ENCODE measurements around the gene PTH1R.

Gene PTH1R

DNA sequence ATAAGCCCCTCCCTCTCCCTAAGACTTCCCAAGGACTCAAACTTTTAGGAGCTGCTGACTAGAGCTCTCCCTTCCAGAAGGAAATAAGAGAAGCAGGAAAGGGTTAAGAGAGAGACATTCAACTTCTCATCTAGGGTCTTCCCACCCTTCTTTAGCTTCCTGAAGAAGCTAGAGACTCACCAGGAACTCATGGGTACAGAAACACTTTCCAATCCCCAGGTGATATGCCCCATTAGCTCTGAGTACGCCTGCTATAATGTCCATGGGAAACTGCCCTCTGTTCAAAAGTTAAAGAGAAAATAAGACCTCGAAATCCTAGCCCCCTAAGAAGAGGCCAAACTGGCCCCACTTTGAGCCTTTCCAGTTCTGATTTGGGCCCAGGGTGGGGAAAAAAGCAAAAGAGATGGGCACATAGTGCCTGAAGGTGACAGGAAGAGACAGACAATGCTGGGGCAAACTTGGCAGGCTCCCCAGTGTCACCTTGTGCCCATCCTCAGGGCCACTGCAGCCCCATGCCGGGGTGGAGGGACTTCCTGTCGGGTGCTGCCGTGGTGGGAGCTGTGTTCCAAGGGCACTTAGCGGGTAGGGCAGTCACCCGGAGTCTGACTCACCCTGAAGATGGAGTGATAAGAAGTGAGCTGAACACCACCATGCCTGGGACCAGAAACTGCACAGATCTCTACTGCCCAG, 69.5 kb downstream of the PTH1R start:
- H3K27ac ChIP-seq = no peak overlapping the region
- TF ChIP-seq ZFX (IDR thresholded peaks at IDR 0.05; ENCODE audit: borderline replicate concordance) = no peak
- TF ChIP-seq, protein P1, sequence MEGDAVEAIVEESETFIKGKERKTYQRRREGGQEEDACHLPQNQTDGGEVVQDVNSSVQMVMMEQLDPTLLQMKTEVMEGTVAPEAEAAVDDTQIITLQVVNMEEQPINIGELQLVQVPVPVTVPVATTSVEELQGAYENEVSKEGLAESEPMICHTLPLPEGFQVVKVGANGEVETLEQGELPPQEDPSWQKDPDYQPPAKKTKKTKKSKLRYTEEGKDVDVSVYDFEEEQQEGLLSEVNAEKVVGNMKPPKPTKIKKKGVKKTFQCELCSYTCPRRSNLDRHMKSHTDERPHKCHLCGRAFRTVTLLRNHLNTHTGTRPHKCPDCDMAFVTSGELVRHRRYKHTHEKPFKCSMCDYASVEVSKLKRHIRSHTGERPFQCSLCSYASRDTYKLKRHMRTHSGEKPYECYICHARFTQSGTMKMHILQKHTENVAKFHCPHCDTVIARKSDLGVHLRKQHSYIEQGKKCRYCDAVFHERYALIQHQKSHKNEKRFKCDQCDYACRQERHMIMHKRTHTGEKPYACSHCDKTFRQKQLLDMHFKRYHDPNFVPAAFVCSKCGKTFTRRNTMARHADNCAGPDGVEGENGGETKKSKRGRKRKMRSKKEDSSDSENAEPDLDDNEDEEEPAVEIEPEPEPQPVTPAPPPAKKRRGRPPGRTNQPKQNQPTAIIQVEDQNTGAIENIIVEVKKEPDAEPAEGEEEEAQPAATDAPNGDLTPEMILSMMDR (IDR thresholded peaks at IDR 0.05) = no peak

DNA sequence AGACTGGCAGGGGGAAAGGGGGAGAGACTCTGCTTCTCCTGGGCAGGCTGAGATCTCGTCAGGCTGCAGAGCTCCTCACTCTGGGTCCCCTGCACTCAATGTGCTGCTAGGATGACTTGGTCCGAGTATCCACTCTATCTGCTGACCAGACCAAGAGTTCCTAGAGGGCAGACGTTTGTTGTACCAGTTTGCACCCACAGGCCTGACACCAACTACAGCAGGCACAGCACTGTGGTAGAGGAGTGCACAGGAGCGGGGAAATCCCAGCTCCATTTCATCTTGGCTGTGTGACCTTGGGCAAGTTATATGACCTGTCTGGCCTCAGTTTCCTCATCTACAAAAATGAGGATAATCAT, 70.0 kb downstream of the PTH1R start:
- no peak for TF ChIP-seq ZFX (IDR thresholded peaks at IDR 0.05; ENCODE audit: borderline replicate concordance)
- TF ChIP-seq, protein P1 (IDR thresholded peaks at IDR 0.05) = no peak
- H3K27ac ChIP-seq = no peak overlapping the region

DNA sequence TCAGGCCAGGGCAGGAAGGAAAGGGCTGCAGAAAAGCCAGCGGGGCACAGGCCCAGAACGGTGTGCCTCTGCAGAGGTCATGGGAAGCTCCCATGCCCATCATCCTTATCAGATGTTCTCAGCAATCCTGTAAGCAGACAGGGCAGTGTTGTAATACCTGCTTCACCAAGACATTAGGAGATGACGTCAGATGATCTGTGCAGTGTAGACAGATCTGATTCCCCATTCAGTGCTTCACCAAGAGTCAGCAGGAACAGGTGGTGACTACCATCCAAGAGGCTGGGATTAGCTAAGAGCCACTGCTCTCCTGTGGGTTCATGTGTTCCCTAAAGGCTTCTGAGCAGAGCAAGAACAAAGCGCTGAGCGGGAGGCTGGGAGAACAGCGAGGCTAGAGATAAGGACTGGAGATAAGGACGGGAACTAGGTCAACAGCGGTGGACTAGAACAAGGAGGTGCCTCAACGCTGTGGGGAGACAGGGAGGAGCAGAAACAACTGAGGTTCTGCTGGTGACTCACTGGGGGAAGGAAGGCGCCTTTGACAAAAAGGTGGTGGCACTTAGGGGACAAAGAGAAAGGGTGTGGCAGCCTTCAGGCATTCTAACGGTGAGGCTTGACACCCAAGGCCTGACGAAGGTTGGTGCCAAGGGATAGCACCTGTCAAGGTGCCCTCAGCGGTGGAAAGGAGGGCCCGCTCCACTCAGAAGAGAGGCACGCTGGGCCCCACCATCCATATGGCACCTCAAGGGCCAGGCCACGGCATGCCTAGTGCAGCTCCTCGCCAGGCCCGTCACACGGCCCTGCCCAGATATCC, 70.7 kb downstream of the PTH1R start:
- no peak for TF ChIP-seq ZFX (IDR thresholded peaks at IDR 0.05; ENCODE audit: borderline replicate concordance)
- TF ChIP-seq, protein P1 (IDR thresholded peaks at IDR 0.05) = no peak
- no peak overlapping the region for H3K27ac ChIP-seq

DNA sequence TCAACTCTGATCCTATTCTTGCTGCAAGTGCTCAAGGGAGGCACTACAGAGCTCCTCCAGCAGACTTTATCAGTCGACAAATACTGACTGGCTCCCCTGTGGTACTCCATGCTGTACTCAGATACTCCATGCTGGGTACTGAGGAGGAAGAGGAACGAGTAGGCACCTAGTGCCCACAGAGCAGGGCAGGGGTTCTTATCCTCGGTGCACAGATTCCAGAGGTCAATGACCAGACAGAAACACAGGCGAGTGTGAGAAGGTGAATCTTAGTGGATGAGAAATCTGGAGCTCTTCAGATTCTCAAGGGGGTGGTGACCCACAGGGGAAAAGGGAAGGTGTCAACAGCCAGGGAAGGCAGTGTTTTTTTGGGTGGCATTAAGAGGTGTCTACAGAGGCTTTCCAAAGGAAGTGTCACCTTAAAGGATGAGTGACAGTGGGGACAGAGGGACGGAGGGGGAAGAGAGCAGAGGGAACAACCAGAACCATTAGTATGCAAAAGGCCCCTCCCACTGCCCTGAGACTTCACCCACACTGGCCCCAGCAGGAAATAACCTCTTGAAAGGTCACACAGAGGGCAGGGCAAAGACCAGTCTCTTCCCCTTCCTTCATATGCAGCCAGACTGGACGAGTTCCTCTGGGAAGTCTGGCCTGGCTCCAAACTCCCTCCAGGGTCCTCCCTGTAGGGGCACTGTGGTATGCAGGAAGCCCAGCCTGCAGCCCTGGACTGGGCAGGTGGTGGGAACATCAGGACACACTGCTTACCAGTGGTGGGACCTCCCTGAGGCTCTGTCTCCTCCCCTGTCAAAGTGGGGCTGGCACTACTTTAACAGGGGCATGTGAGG, 71.5 kb downstream of the PTH1R start:
- TF ChIP-seq, protein P1 (IDR thresholded peaks at IDR 0.05) = no peak
- no peak for TF ChIP-seq ZFX (IDR thresholded peaks at IDR 0.05; ENCODE audit: borderline replicate concordance)
- H3K27ac ChIP-seq = no peak overlapping the region

DNA sequence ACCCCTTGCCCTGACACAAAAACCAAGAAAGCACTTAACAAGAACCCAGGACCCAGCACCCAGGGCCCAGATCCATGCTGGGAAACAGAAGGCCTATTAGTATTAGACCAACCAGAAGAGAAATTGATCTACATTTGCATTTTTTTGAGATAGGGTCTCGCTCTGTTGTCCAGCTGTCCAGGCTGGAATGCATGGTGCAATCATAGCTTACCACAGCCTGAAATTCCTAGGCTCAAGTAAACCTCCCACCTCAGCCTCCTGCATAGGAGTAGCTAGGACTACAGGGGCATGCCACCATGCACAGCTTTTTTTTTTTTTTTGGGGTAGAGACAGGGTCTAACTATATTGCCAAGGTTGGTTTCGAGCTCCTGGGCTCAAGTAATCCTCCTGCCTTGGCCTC, 72.7 kb downstream of the PTH1R start:
- H3K27ac ChIP-seq = no peak overlapping the region
- TF ChIP-seq ZFX (IDR thresholded peaks at IDR 0.05; ENCODE audit: borderline replicate concordance) = no peak
- TF ChIP-seq, protein P1 (IDR thresholded peaks at IDR 0.05) = no peak

DNA sequence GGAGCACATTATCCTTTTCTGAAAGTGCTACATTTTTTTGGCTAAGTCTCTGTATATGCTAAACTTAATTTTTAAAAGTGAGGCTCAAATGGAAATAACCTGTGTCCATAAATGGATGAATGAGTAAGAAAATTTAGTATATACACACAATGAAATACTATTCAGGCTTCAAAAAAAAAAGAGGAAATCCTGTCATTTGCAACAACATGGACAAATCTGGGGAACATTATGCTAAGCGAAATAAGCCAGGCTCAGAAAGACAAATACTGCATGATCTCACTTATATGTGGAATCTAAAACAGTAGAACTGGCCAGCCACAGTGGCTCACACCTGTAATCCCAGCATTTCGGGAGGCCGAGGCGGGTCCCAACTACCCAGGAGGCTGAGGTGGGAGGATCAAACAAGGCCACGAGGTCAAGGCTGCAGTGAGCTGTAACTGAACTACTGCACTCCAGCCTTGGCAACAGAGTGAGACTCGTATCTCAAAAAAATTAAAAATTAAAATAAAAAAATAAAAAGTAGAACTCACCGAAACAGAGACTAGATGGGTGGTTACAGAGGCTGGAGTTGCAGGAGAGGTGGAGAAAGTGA, 73.2 kb downstream of the PTH1R start:
- TF ChIP-seq, protein P1 (IDR thresholded peaks at IDR 0.05) = no peak
- TF ChIP-seq ZFX (IDR thresholded peaks at IDR 0.05; ENCODE audit: borderline replicate concordance) = no peak

More for the DNA sequence above, 73.2 kb downstream of the PTH1R start:
- H3K27ac ChIP-seq = no peak overlapping the region

Measured in 22Rv1 (cell line).